ENCODE results near the gene EDEM3. TPM values are rescaled to one million over a fixed set of nuclear protein-coding genes. Genes with fewer than 3 reads are reported as not detected.

The EDEM3 gene
- total and polyA plus RNA-seq, 2 donors (not counting 1 experiment from before 2014, with no cell fraction given) = 4.3 to 20.9 TPM

GRCh38 chr1:184761969-184762485, 7.4 kb upstream of the EDEM3 start:
- Histone ChIP-seq H3K9ac (ENCODE audit: low read length) (no peak overlapping the region), H3K79me2 (ENCODE audit: control insufficient read depth, insufficient read depth, low read length) (no peaks in the 10 kb centered on the region), H3K36me3 (replicated peaks in 1 of 2; ENCODE audit: control extremely low read depth in 1 of 2, control insufficient read depth in 1 of 2, extremely low read depth in 1 of 2, insufficient read depth in 2 of 2, low read length in 1 of 2) (no peaks in the 10 kb centered on the region), H3K4me1 (ENCODE audit: control insufficient read depth in 2 of 2, insufficient read depth in 2 of 2, low read length in 2 of 2) (no peaks in the 10 kb centered on the region), H3K27me3 (replicated peaks in 1 of 4; ENCODE audit: control extremely low read depth in 1 of 4, control insufficient read depth in 3 of 4, insufficient read depth in 4 of 4, low read length in 3 of 4) (peaks cover 0 to 7% (median 3%) of the 10 kb centered on the region in 4 experiments), H3K27ac (ENCODE audit: low read length in 2 of 2) (no peak overlapping the region), H3K4me2 (replicated peaks; ENCODE audit: low read depth, low read length, poor library complexity, severe bottlenecking) (no peak overlapping the region), H2AFZ (ENCODE audit: insufficient read depth, low read depth, low read length, poor library complexity, severe bottlenecking) (no peak overlapping the region), H4K20me1 (ENCODE audit: control insufficient read depth, insufficient read depth, low read length, poor library complexity, severe bottlenecking) (no peaks in the 10 kb centered on the region), H3K4me3 (ENCODE audit: control extremely low read depth in 1 of 5, extremely low read depth in 1 of 5, insufficient read depth in 1 of 5, low read depth in 2 of 5, low read length in 4 of 5) (no peak overlapping the region), H3K9me3 (ENCODE audit: control extremely low read depth in 1 of 3, control insufficient read depth in 2 of 3, insufficient read depth in 1 of 3, low read length in 2 of 3) (no peaks in the 10 kb centered on the region)
- CTCF ChIA-PET = interaction anchor here (0.6 kb wide), 1 partner anchor 402 kb away, joined by 3 read pairs; no protein-coding TSS in a partner anchor
- no peak overlapping the region for H3K27ac Mint-ChIP-seq
- 100% methylated on average over 1 of the region's 4 CpGs for WGBS (ENCODE audit: insufficient coverage)
- H3K27me3 Mint-ChIP-seq = peaks cover 7% of the 10 kb centered on the region
- no peaks in the 10 kb centered on the region for H3K9me3 Mint-ChIP-seq (ENCODE audit: insufficient read depth)
- intact Hi-C loops (cut with micrococcal nuclease) = no loop called here
- no peak overlapping the region for H3K4me3 Mint-ChIP-seq
- DNase-seq = no peak
- ATAC-seq (ENCODE audit: low read depth) = no peak
- no peaks in the 10 kb centered on the region for H3K4me1 Mint-ChIP-seq
- POLR2A ChIA-PET = no interaction called here
- TF ChIP-seq EZH2 (IDR thresholded peaks at IDR 0.05; ENCODE audit: borderline replicate concordance, insufficient read depth, low read depth, low read length, poor library complexity, severe bottlenecking) (no peak), CTCF (IDR thresholded peaks at IDR 0.05) (no peak)

GRCh38 chr1:184759651-184760050, 5.0 kb upstream of the EDEM3 start:
- Histone ChIP-seq H3K4me1 (ENCODE audit: control insufficient read depth in 2 of 2, insufficient read depth in 2 of 2, low read length in 2 of 2) (peaks cover 6 to 7% of the 10 kb centered on the region in 2 donors), H4K20me1 (ENCODE audit: control insufficient read depth, insufficient read depth, low read length, poor library complexity, severe bottlenecking) (no peaks in the 10 kb centered on the region), H3K9ac (ENCODE audit: low read length) (no peak overlapping the region), H3K27ac (ENCODE audit: low read length in 2 of 2) (no peak overlapping the region), H2AFZ (ENCODE audit: insufficient read depth, low read depth, low read length, poor library complexity, severe bottlenecking) (no peak overlapping the region), H3K27me3 (replicated peaks in 1 of 4; ENCODE audit: control extremely low read depth in 1 of 4, control insufficient read depth in 3 of 4, insufficient read depth in 4 of 4, low read length in 3 of 4) (peaks cover 0 to 7% (median 3%) of the 10 kb centered on the region in 4 experiments), H3K9me3 (ENCODE audit: control extremely low read depth in 1 of 3, control insufficient read depth in 2 of 3, insufficient read depth in 1 of 3, low read length in 2 of 3) (no peaks in the 10 kb centered on the region), H3K4me2 (replicated peaks; ENCODE audit: low read depth, low read length, poor library complexity, severe bottlenecking) (no peak overlapping the region), H3K4me3 (ENCODE audit: control extremely low read depth in 1 of 5, extremely low read depth in 1 of 5, insufficient read depth in 1 of 5, low read depth in 2 of 5, low read length in 4 of 5) (no peak overlapping the region), H3K79me2 (ENCODE audit: control insufficient read depth, insufficient read depth, low read length) (no peaks in the 10 kb centered on the region), H3K36me3 (replicated peaks in 1 of 2; ENCODE audit: control extremely low read depth in 1 of 2, control insufficient read depth in 1 of 2, extremely low read depth in 1 of 2, insufficient read depth in 2 of 2, low read length in 1 of 2) (no peaks in the 10 kb centered on the region)
- Mint-ChIP-seq H3K4me1 (peaks cover 10% of the 10 kb centered on the region), H3K27ac (no peak overlapping the region), H3K9me3 (ENCODE audit: insufficient read depth) (no peaks in the 10 kb centered on the region), H3K4me3 (no peak overlapping the region), H3K27me3 (peaks cover 9% of the 10 kb centered on the region)
- intact Hi-C loops (cut with micrococcal nuclease) = loop anchor here (5.0 to 10.0 kb wide), 3 partner anchors 1125 to 1737 kb away; partner anchors contain the start of genes ARPC5, LAMC1 and SMG7
- POLR2A ChIA-PET = no interaction called here
- TF ChIP-seq CTCF (IDR thresholded peaks at IDR 0.05) = no peak
- no peak for TF ChIP-seq EZH2 (IDR thresholded peaks at IDR 0.05; ENCODE audit: borderline replicate concordance, insufficient read depth, low read depth, low read length, poor library complexity, severe bottlenecking)
- CTCF ChIA-PET = no interaction called here
- DNase-seq (no peak), ATAC-seq (ENCODE audit: low read depth) (no peak)
- WGBS (ENCODE audit: insufficient coverage) = 80% methylated on average over 1 of the region's 4 CpGs
